Ectodermal cell (in vitro differentiated cells): ENCODE data around the gene USP24.

Experiments used
- H3K27ac ChIP-seq: 2 replicates; pipeline ENCODE4 v1.7.0; 2013; ENCODE audit warnings: mild to moderate bottlenecking, low read depth, low read length; ENCODE audit not compliant: insufficient read depth, poor library complexity, severe bottlenecking
- H3K27me3 ChIP-seq: 2 replicates; pipeline ENCODE4 v1.7.0; 2013; ENCODE audit warnings: mild to moderate bottlenecking, low read length; ENCODE audit not compliant: insufficient read depth, control insufficient read depth, poor library complexity, severe bottlenecking
- H3K36me3 ChIP-seq: one replicate; pipeline ENCODE4 v1.7.0; 2013; ENCODE audit warnings: low read length; ENCODE audit not compliant: control insufficient read depth, insufficient read depth
- H3K4me1 ChIP-seq: one replicate; pipeline ENCODE4 v1.7.0; 2013; ENCODE audit warnings: low read length; ENCODE audit not compliant: control insufficient read depth, insufficient read depth
- H3K4me3 ChIP-seq: 2 replicates; pipeline ENCODE4 v1.7.0; 2013; ENCODE audit warnings: low read depth, low read length, control low read depth; ENCODE audit not compliant: insufficient read depth
- H3K9me3 ChIP-seq: 2 replicates; pipeline ENCODE4 v1.7.0; 2013; ENCODE audit warnings: mild to moderate bottlenecking, low read length, moderate library complexity; ENCODE audit not compliant: control insufficient read depth
- WGBS, 2 experiments: methylation state at CpG; one replicate each; pipeline ENCODE4 v1.1.7; 2013; ENCODE audit warnings: missing lambda C conversion rate in 2 of 2; 5-methylcytosine and 5-hydroxymethylcytosine counted together

Gene USP24

GRCh38 chr1:55107101-55107500 is 108.1 kb downstream of the USP24 start:
- H3K4me1 ChIP-seq, result no peaks in the 10 kb centered on the region
- 85 to 88% methylated on average over 6 of the region's 6 CpGs for WGBS, 2 experiments
- H3K36me3 ChIP-seq, result peaks cover 30% of the 10 kb centered on the region

DNA sequence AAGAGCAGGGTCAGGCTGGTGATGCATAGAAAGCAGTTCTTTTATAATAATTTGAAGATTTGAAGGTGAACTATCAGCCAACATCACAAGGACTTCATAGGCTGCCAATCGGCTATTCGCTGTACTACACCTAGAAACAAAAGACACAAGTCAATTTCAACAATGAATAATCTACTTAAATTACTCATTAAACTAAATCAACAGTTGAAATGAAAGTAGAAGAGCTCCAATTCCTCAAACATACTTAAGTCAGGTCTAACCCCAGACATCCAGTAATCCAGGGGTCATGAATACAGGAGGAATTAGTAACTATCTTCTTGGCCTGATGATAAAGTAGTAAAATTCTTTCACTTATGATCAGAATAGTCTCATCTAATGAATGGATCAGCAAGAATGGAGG is 111.3 kb downstream of the USP24 start:
- Histone ChIP-seq H3K4me1 (no peaks in the 10 kb centered on the region), H3K36me3 (peaks cover 38% of the 10 kb centered on the region), H3K9me3 (no peaks in the 10 kb centered on the region), H3K27me3 (no peaks in the 10 kb centered on the region), H3K4me3 (no peak overlapping the region), H3K27ac (no peak overlapping the region)
- 81 to 95% methylated on average over 2 of the region's 2 CpGs for WGBS, 2 experiments

More at GRCh38 chr1:55107101-55107500, 108.1 kb downstream of the USP24 start:
- Histone ChIP-seq H3K4me3 (no peak overlapping the region), H3K27ac (no peak overlapping the region), H3K27me3 (no peaks in the 10 kb centered on the region), H3K9me3 (no peaks in the 10 kb centered on the region)

GRCh38 chr1:55095095-55095494 is 120.1 kb downstream of the USP24 start:
- WGBS, 2 experiments, result 91 to 99% methylated on average over 3 to 5 of the region's 5 CpGs
- peaks cover 48% of the 10 kb centered on the region for H3K36me3 ChIP-seq
- H3K4me3 ChIP-seq, result no peak overlapping the region
- no peaks in the 10 kb centered on the region for H3K9me3 ChIP-seq
- H3K27ac ChIP-seq, result no peak overlapping the region
- H3K4me1 ChIP-seq, result no peaks in the 10 kb centered on the region
- no peaks in the 10 kb centered on the region for H3K27me3 ChIP-seq

- WGBS, 2 experiments, result 87 to 94% methylated on average over 2 of the region's 2 CpGs
- no peak overlapping the region for H3K4me3 ChIP-seq
- H3K9me3 ChIP-seq, result no peaks in the 10 kb centered on the region
- H3K4me1 ChIP-seq, result no peaks in the 10 kb centered on the region
- no peak overlapping the region for H3K27ac ChIP-seq
- H3K27me3 ChIP-seq, result no peaks in the 10 kb centered on the region
- H3K36me3 ChIP-seq, result peaks cover 42% of the 10 kb centered on the region
Measured at GRCh38 chr1:55092475-55092874, 122.7 kb downstream of the USP24 start.

DNA sequence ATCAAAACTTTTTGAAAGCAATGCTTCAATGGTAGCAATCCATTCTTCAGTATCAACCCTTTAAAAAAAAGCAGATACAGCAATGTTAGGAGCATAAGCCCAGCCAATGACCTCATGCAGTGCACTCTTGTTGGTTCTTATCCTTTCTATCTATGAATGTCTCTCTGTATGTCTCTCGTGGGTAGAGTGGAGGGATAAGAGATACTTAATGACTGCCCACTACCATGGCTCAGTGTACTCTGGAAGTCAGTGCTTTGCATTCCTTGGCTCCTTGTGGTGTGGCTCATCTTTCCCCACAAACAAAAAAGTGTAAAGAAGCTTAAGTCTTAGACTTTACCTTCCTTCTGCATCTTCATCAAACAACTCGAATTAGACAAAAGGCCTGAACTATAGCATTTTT is 125.5 kb downstream of the USP24 start:
- 86 to 91% methylated on average over 2 of the region's 2 CpGs for WGBS, 2 experiments
- H3K27me3 ChIP-seq, result no peaks in the 10 kb centered on the region
- H3K36me3 ChIP-seq, result peaks cover 40% of the 10 kb centered on the region
- no peak overlapping the region for H3K27ac ChIP-seq
- no peak overlapping the region for H3K4me3 ChIP-seq
- H3K4me1 ChIP-seq, result no peaks in the 10 kb centered on the region
- H3K9me3 ChIP-seq, result no peaks in the 10 kb centered on the region

DNA sequence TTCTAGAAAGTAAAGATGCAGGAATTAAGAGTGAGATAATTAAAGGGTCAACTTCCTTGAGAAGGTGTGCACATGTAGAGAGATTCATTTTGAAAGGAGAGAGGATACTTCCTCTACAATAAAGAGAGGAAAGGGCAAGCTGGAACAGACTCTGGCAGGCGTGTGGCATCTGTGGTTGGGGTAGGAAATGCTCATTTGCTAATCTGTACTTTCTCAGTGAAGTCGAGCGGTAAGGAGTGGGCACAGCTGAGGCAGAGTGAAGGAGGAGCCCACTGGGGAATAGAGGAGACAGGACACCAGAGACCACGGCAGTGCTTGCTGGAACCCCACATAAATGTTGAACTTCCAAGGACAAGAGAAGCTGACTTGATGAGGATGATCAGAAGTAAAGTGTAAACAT is 126.8 kb downstream of the USP24 start:
- H3K9me3 ChIP-seq, result no peaks in the 10 kb centered on the region
- H3K4me1 ChIP-seq, result no peaks in the 10 kb centered on the region
- no peak overlapping the region for H3K4me3 ChIP-seq
- 94 to 98% methylated on average over 4 of the region's 4 CpGs for WGBS, 2 experiments
- no peak overlapping the region for H3K27ac ChIP-seq
- H3K36me3 ChIP-seq, result peaks cover 33% of the 10 kb centered on the region
- no peaks in the 10 kb centered on the region for H3K27me3 ChIP-seq

DNA sequence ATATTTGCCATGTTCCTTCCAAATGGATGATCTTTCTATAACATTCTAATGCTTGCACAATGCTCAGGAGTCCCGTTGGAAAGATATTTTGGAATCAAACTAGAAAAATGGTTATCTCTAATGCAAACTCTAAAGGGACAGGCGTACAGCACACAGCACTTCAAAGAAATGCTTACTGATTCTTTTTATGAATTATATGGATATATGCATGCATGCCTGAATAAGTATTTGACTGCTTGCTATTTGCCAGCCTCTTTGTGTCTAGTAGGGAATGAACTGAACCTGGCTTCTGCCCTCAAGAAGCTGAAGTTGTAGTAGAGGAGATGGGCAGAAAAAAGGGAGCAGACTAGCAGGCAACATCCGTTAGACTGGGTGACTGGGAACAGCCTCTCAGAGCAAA is 127.7 kb downstream of the USP24 start:
- no peak overlapping the region for H3K27ac ChIP-seq
- H3K9me3 ChIP-seq, result no peaks in the 10 kb centered on the region
- peaks cover 38% of the 10 kb centered on the region for H3K36me3 ChIP-seq
- no peaks in the 10 kb centered on the region for H3K4me1 ChIP-seq
- H3K4me3 ChIP-seq, result no peak overlapping the region
- H3K27me3 ChIP-seq, result no peaks in the 10 kb centered on the region
- 89 to 97% methylated on average over 3 of the region's 3 CpGs for WGBS, 2 experiments

- no peaks in the 10 kb centered on the region for H3K9me3 ChIP-seq
Measured at GRCh38 chr1:55084257-55084656, 130.9 kb downstream of the USP24 start.

DNA sequence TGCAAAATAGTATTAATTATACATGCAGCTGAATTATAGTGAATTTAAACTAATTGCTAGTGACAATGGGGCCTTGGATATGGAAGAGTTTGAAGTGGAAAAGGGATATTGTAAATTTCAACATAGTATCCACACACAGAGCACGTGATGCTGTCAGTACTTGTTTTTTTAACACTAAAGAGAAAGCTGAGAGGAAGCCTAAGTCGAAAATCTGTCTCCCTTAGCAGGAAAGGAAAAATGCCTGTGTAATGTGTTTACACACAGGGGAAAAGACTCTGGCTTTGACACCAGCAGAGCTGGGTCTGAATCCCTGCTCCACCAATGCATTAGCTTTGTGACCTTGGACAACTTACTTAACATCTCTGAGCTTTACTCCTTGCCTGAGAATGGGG is 133.3 kb downstream of the USP24 start:
- no peak overlapping the region for H3K4me3 ChIP-seq

More at GRCh38 chr1:55084257-55084656, 130.9 kb downstream of the USP24 start:
- H3K27ac ChIP-seq, result no peak overlapping the region
- peaks cover 51% of the 10 kb centered on the region for H3K36me3 ChIP-seq
- H3K4me1 ChIP-seq, result no peaks in the 10 kb centered on the region
- no peaks in the 10 kb centered on the region for H3K27me3 ChIP-seq
- WGBS, 2 experiments, result 96 to 98% methylated on average over 7 of the region's 7 CpGs
- H3K4me3 ChIP-seq, result no peak overlapping the region

GRCh38 chr1:55081188-55081904 is 133.8 kb downstream of the USP24 start:
- H3K27me3 ChIP-seq, result no peaks in the 10 kb centered on the region
- peaks cover 47% of the 10 kb centered on the region for H3K36me3 ChIP-seq
- no peak overlapping the region for H3K27ac ChIP-seq
- no peaks in the 10 kb centered on the region for H3K4me1 ChIP-seq
- WGBS, 2 experiments, result 84 to 89% methylated on average over 9 of the region's 9 CpGs
- H3K9me3 ChIP-seq, result no peaks in the 10 kb centered on the region
- H3K4me3 ChIP-seq, result no peak overlapping the region

More for the DNA sequence above, 133.3 kb downstream of the USP24 start:
- Histone ChIP-seq H3K27ac (no peak overlapping the region), H3K9me3 (no peaks in the 10 kb centered on the region), H3K4me1 (no peaks in the 10 kb centered on the region), H3K36me3 (peaks cover 50% of the 10 kb centered on the region), H3K27me3 (no peaks in the 10 kb centered on the region)
- 84 to 90% methylated on average over 2 of the region's 2 CpGs for WGBS, 2 experiments
